Breast epithelium (tissue), 3 donors: ENCODE results near the gene KDM4C.

Source experiments
- CTCF ChIP-seq, 3 donors: fragments of 450-650 bp; IDR thresholded peaks; one replicate each; pipeline ENCODE4 v1.5.1; 2016 to 2017; ENCODE audit warnings: antibody characterized with exemption in 3 of 3, mild to moderate bottlenecking in 3 of 3, moderate library complexity in 3 of 3
- POLR2A ChIP-seq: fragments of 450-650 bp; IDR thresholded peaks from one replicate; pipeline ENCODE4 v1.6.1; 2016; ENCODE audit warnings: antibody characterized with exemption, mild to moderate bottlenecking, moderate library complexity
- POLR2AphosphoS5 ChIP-seq, 3 donors: sonication (generic); formaldehyde crosslinking; IDR thresholded peaks; one replicate each; pipeline ENCODE4 v1.6.1; 2017; ENCODE audit warnings: antibody characterized with exemption in 3 of 3

- TF ChIP-seq CTCF (IDR thresholded peaks at IDR 0.05) (no peak), POLR2A (no peak), POLR2AphosphoS5 (IDR thresholded peaks at IDR 0.05) (no peak)
Measured at GRCh38 chr9:6764523-6764922, 6.8 kb downstream of the KDM4C start.
